GM21447 (cell line): Measurements from ENCODE around the gene LAMB4.
"Not testable (repeated sequence)": the region's sequence is repeated elsewhere in the genome, so short reads cannot be mapped to it uniquely, and the experiment has no call there.

ENCODE experiments used
- ATAC-seq: cut with Tn5 transposase; IDR thresholded peaks from one replicate; pipeline ENCODE4 v1.9.1; 2021; ENCODE audit not compliant: unreplicated experiment

Gene LAMB4

GRCh38 chr7:108051454-108051853 lies 78.7 kb downstream of the LAMB4 start:
- no peak for ATAC-seq

DNA sequence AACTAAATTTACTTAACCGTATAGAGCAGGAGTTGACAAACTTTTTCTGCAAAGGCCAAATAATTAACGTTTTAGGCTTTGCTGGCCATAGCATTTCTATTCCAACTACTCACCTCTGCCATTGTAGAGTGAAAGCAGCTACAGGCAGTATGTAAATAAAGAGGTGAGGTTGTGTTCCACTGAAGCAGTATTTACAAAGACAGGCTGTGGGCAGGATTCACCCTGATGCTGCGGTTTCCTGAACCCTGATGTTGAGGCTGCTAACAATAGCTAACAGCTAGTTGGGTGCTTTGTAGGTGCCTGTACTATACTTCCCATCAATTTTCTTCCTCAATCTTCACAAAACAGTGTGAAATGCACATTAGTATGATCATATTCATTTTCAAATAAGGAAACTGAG lies 80.2 kb downstream of the LAMB4 start:
- ATAC-seq = peak; percentile 84

GRCh38 chr7:108048422-108048821 lies 81.7 kb downstream of the LAMB4 start:
- ATAC-seq = no peak

- ATAC-seq = no peak
These were observed 83.1 kb downstream of the LAMB4 start for GRCh38 chr7:108046952-108047506.

- no peak for ATAC-seq
These were observed 84.5 kb downstream of the LAMB4 start for GRCh38 chr7:108045669-108046068.

DNA sequence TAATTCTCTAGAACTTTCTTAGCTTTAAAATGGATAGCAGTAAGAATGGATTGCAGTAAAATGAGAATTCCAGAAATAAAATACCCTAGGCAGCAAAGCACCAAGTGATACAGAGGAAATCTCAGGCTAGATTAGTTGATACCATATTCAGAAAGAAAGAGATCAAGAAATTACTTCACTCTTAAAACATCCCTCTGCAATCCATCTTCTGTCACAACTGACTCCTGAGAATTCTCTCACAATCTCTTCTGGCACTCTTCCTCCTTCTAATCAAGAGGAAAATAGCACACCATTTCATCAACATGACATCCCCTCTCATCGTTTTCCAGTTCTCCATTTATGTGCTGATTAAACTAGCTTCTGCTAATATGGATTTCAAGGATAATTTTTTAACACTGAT lies 85.0 kb downstream of the LAMB4 start:
- ATAC-seq = no peak

- no peak for ATAC-seq
These were observed 85.8 kb downstream of the LAMB4 start for GRCh38 chr7:108044345-108044744.

DNA sequence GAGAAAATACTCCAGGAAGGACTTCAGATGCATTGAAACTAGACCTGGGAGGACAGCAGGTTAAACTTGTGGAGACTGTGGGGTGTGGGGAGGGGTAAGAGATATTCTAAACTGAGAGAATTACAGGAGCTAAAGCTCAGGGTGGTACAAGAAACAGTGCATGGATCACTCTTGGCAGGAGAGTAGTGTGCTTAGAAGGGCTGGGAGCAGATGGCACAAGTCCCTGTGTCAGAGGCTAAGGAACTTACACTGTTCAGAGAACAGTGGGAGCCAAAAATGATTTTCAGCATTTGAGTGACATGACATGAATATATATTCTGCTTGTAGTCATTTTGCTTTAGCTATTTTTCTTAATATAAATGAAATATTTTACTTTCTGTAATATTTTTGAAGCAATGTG lies 91.2 kb downstream of the LAMB4 start:
- ATAC-seq = no peak

GRCh38 chr7:108037741-108038140 lies 92.4 kb downstream of the LAMB4 start:
- no peak for ATAC-seq

GRCh38 chr7:108037140-108037539 lies 93.0 kb downstream of the LAMB4 start:
- ATAC-seq = no peak

- no peak for ATAC-seq
These were observed 95.6 kb downstream of the LAMB4 start for GRCh38 chr7:108034586-108034985.

DNA sequence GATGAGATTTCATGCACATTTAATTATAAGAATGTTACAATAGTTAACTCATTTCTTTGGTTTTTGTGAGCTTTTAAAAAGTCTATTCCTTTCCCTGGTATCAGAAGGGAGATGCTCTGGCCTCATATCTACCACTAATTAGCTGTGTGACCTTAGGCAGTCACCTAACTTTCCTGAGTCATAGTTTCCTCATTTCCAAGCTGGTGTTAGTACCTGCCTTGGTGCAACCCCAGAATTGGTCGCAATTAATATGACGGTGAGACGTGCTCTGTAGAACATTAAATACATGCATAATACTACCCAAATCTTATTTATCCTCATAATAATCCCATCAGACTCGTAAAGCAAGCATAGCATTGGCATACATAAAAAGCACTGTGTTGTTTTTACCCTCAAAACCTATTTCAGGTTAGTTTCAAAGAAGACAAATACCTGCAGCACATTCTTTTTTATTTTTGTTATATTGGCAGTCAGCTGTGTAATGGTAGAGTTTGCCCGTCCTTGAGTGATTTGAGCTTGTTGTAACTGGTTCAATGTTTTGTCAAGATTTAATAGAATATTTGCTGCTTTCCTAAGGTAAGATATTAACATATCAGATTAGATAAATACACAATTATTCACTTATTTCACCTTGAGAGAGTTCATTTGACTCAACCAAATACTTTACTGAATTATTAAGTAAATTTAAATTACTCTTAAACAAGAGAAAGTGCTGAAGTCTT lies 96.2 kb downstream of the LAMB4 start:
- no peak for ATAC-seq

DNA sequence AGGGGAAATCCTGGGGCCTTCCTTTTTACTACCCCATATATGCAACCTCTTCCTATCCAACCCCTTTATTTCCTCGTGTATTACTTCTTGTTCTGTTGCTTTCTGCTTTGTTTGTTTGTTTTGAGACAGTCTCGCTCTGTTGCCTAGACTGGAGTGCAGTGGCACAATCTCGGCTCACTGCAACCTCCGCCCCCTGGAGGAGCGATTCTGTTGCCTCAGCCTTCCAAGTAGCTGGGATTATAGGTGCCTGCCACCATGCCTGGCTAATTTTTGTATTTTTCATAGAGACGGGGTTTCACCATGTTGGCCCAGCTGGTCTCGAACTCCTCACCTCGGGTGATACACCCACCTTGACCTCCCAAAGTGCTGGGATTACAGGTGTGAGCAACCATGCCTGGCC lies 96.9 kb downstream of the LAMB4 start:
- ATAC-seq = not testable (repeated sequence)

- ATAC-seq = no peak
These were observed 99.6 kb downstream of the LAMB4 start for GRCh38 chr7:108030516-108030915.

- ATAC-seq = no peak
These were observed 101.1 kb downstream of the LAMB4 start for GRCh38 chr7:108029034-108029433.

- ATAC-seq = no peak
These were observed 102.0 kb downstream of the LAMB4 start for GRCh38 chr7:108028111-108028510.

GRCh38 chr7:108027239-108027638 lies 102.9 kb downstream of the LAMB4 start:
- no peak for ATAC-seq

DNA sequence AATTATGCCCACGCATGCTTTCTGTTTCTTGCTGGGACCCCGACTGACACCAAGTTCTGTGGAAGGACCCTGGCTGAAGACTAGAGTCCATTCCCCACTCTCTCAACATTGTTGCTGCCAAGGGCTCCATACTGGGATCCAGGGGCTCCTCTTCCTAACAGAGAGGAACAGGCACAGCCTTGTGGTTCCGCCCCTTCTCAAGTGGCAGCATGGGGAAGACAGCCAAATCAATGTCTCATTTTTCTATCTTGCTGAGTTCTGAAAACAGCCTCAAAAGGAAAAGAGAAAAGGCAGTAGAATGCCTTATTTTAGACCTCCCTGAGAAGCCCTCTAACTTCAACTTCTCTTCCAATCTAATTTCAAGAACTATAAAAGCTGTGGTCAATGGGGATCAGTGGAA lies 103.5 kb downstream of the LAMB4 start:
- no peak for ATAC-seq

- ATAC-seq = no peak
These were observed 104.0 kb downstream of the LAMB4 start for GRCh38 chr7:108026116-108026515.

- ATAC-seq = no peak
These were observed 105.6 kb downstream of the LAMB4 start for GRCh38 chr7:108024538-108024937.

- no peak for ATAC-seq
These were observed 109.6 kb downstream of the LAMB4 start for GRCh38 chr7:108020585-108020984.

GRCh38 chr7:108018668-108019067 lies 111.5 kb downstream of the LAMB4 start:
- no peak for ATAC-seq

GRCh38 chr7:108017776-108018151 lies 112.4 kb downstream of the LAMB4 start:
- ATAC-seq = no peak
